WTC11 (cell line): Measurements from ENCODE around the gene PET117. TPM values are rescaled to one million over a fixed set of nuclear protein-coding genes. Genes with fewer than 3 reads are reported as not detected.

ENCODE experiments used
- ATAC-seq: fragments of 200-7000 bp; cut with Tn5 transposase; 2 replicates; pipeline ENCODE4 v1.10.0; 2021; ENCODE audit warnings: mild to moderate bottlenecking, moderate library complexity
- CTCF ChIA-PET: fragments of 300-600 bp; sonication (Branson Sonifier 250); formaldehyde crosslinking; loops from one replicate; lab custom pipeline; 2021; ENCODE audit warnings: antibody characterized with exemption; lab: Charles Lee
- POLR2A ChIA-PET: fragments of 350-600 bp; sonication (Branson Sonifier 250); formaldehyde crosslinking; loops from one replicate; lab custom pipeline; 2021; ENCODE audit warnings: antibody characterized with exemption; lab: Charles Lee
- DNase-seq: peaks from one replicate; pipeline ENCODE4 v3.0.0; 2021; ENCODE audit warnings: low spot score
- H3K27ac Mint-ChIP-seq: 2 replicates; pipeline ENCODE4 v1.8.0; 2021; ENCODE audit warnings: mixed read lengths
- H3K27me3 Mint-ChIP-seq: 2 replicates; pipeline ENCODE4 v1.8.0; 2021; ENCODE audit warnings: low read depth, mild to moderate bottlenecking, moderate library complexity, mixed read lengths
- H3K36me3 Mint-ChIP-seq: 2 replicates; pipeline ENCODE4 v1.8.0; 2021; ENCODE audit warnings: mixed read lengths
- H3K4me1 Mint-ChIP-seq: 2 replicates; pipeline ENCODE4 v1.8.0; 2022; ENCODE audit warnings: mixed read lengths
- H3K4me3 Mint-ChIP-seq: 2 replicates; pipeline ENCODE4 v1.8.0; 2021; ENCODE audit warnings: mild to moderate bottlenecking, moderate library complexity, mixed read lengths
- H3K9me3 Mint-ChIP-seq: 2 replicates; pipeline ENCODE4 v1.8.0; 2021; ENCODE audit warnings: mixed read lengths
- ARID4B ChIP-seq: sonication (generic); formaldehyde crosslinking; IDR thresholded peaks from 2 replicates; pipeline ENCODE4 v1.8.0; 2023; ENCODE audit warnings: missing genetic modification reagents, mild to moderate bottlenecking, borderline replicate concordance
- FOXP4 ChIP-seq: sonication (generic); formaldehyde crosslinking; IDR thresholded peaks from 2 replicates; pipeline ENCODE4 v1.8.0; 2022; ENCODE audit warnings: mild to moderate bottlenecking, missing genetic modification reagents
- GTF2I ChIP-seq: fragments of 250-450 bp; sonication (Bioruptor Pico); conservative IDR thresholded peaks from 2 replicates; pipeline ENCODE4 v1.4.0; 2021; ENCODE audit warnings: mild to moderate bottlenecking
- JAZF1 ChIP-seq: fragments of 250-450 bp; sonication (Bioruptor Pico); IDR thresholded peaks from 2 replicates; pipeline ENCODE4 v1.9.0; 2021; ENCODE audit warnings: moderate library complexity, mild to moderate bottlenecking, inconsistent platforms
- NR2C2 ChIP-seq: sonication (generic); formaldehyde crosslinking; IDR thresholded peaks from 2 replicates; pipeline ENCODE4 v1.8.0; 2022; ENCODE audit warnings: mild to moderate bottlenecking, missing genetic modification reagents
- OVOL2 ChIP-seq: fragments of 250-450 bp; sonication (Bioruptor Pico); IDR thresholded peaks from 2 replicates; pipeline ENCODE4 v1.9.0; 2021; ENCODE audit warnings: mild to moderate bottlenecking, borderline replicate concordance
- PREB ChIP-seq: sonication (generic); formaldehyde crosslinking; IDR thresholded peaks from 2 replicates; pipeline ENCODE4 v1.8.1; 2022; ENCODE audit warnings: mild to moderate bottlenecking, missing genetic modification reagents, moderate library complexity, borderline replicate concordance
- RELA ChIP-seq: sonication (generic); formaldehyde crosslinking; IDR thresholded peaks from 2 replicates; pipeline ENCODE4 v1.8.1; 2022; ENCODE audit warnings: missing genetic modification reagents, mild to moderate bottlenecking, borderline replicate concordance
- TEAD4 ChIP-seq: sonication (generic); formaldehyde crosslinking; IDR thresholded peaks from 2 replicates; pipeline ENCODE4 v1.8.0; 2022; ENCODE audit warnings: mild to moderate bottlenecking, missing genetic modification reagents
- USF2 ChIP-seq: sonication (generic); formaldehyde crosslinking; IDR thresholded peaks from 2 replicates; pipeline ENCODE4 v1.8.1; 2023; ENCODE audit warnings: mild to moderate bottlenecking, missing genetic modification reagents, moderate library complexity
- ZNF121 ChIP-seq: sonication (generic); formaldehyde crosslinking; IDR thresholded peaks from 2 replicates; pipeline ENCODE4 v1.8.0; 2023; ENCODE audit warnings: missing genetic modification reagents
- ZNF423 ChIP-seq: fragments of 250-450 bp; sonication (Bioruptor Pico); IDR thresholded peaks from 2 replicates; pipeline ENCODE4 v2.1.2; 2022; ENCODE audit warnings: mild to moderate bottlenecking, moderate library complexity
- total RNA-seq: library from RNA; stranded (reverse); gene quantifications from 3 replicates; pipeline ENCODE4 v1.2.3, GENCODE V29; 2021

Gene PET117
- total RNA-seq, 1 experiment from 2014 or later, result 21.6 TPM

- TF ChIP-seq ARID4B (CRISPR knock-in tag) (no peak), USF2 (CRISPR knock-in tag) (no peak), GTF2I (CRISPR knock-in tag) (no peak), NR2C2 (CRISPR knock-in tag) (no peak), ZNF423 (no peak)
Measured at GRCh38 chr20:18138639-18139583, 1.2 kb downstream of the PET117 start (continued).

- ChIA-PET POLR2A (no interaction called here), CTCF (no interaction called here)
- Mint-ChIP-seq H3K4me1 (peaks cover 18% of the 10 kb centered on the region), H3K36me3 (peaks cover 14% of the 10 kb centered on the region), H3K27me3 (0 out of 2 replicates have a peak, but pooled peaks cover 6% of the 10 kb centered on the region), H3K9me3 (no peaks in the 10 kb centered on the region), H3K4me3 (peak overlapping the region; percentile 94; the same call in 1 of the 2 replicates), H3K27ac (peak overlapping the region; percentile 42; the same call in 1 of the 2 replicates)
- ATAC-seq, result no peak
- no peak for DNase-seq
- TF ChIP-seq ZNF121 (CRISPR knock-in tag), result no peak
- TF ChIP-seq OVOL2 (CRISPR knock-in tag), result no peak
- TF ChIP-seq GTF2I (CRISPR knock-in tag), result no peak
- no peak for TF ChIP-seq RELA (CRISPR knock-in tag)
Measured at GRCh38 chr20:18139832-18140231, 2.2 kb downstream of the PET117 start.

- peak; percentile 46; the same call in 1 of the 2 replicates for ATAC-seq
- Mint-ChIP-seq H3K27me3 (no peaks in the 10 kb centered on the region), H3K4me1 (peaks cover 3% of the 10 kb centered on the region), H3K9me3 (no peaks in the 10 kb centered on the region), H3K36me3 (peaks cover 21% of the 10 kb centered on the region), H3K27ac (peak overlapping the region; percentile 24; the same call in 1 of the 2 replicates), H3K4me3 (no peak overlapping the region)
- ChIA-PET CTCF (interaction anchor here (1.0 kb wide), 1 partner anchor 114 kb away, joined by 3 read pairs; no protein-coding TSS in a partner anchor), POLR2A (no interaction called here)
- TF ChIP-seq FOXP4 (CRISPR knock-in tag) (no peak), TEAD4 (CRISPR knock-in tag) (no peak), PREB (CRISPR knock-in tag) (no peak), JAZF1 (CRISPR knock-in tag) (no peak)
- DNase-seq, result no peak
Measured at GRCh38 chr20:18144541-18145099, 7.0 kb downstream of the PET117 start.
